ENCODE data around the gene CMIP.
"Not testable (repeated sequence)": the region's sequence is repeated elsewhere in the genome, so short reads cannot be mapped to it uniquely, and the experiment has no call there.

CMIP gene

GRCh38 chr16:81422153-81422552 is 22.5 kb upstream of the CMIP start:
- not testable (repeated sequence) for DNase-seq

GRCh38 chr16:81424771-81425170 is 19.8 kb upstream of the CMIP start:
- no peak for DNase-seq

GRCh38 chr16:81427219-81427618 is 17.4 kb upstream of the CMIP start:
- DNase-seq: no peak

GRCh38 chr16:81429045-81429521 is 15.5 kb upstream of the CMIP start:
- no peak for DNase-seq

GRCh38 chr16:81431554-81432353 is 12.9 kb upstream of the CMIP start:
- no peak for DNase-seq

GRCh38 chr16:81432937-81433557 is 11.6 kb upstream of the CMIP start:
- no peak for DNase-seq

- DNase-seq: no peak
Observed at GRCh38 chr16:81435103-81435502, 9.5 kb upstream of the CMIP start.

GRCh38 chr16:81435567-81435966 is 9.0 kb upstream of the CMIP start:
- DNase-seq: no peak

- DNase-seq: no peak
Observed at GRCh38 chr16:81436386-81436785, 8.2 kb upstream of the CMIP start.

- no peak for DNase-seq
Observed at GRCh38 chr16:81437865-81438264, 6.7 kb upstream of the CMIP start.

GRCh38 chr16:81440888-81441761 is 3.5 kb upstream of the CMIP start:
- DNase-seq: no peak

GRCh38 chr16:81442220-81442915 is 2.2 kb upstream of the CMIP start:
- DNase-seq: no peak

GRCh38 chr16:81442916-81443687 is 1.5 kb upstream of the CMIP start:
- DNase-seq: no peak

- peak; percentile 67 for DNase-seq
Observed at GRCh38 chr16:81443688-81444447, 740 bp upstream of the CMIP start.

- DNase-seq: peak; percentile 78
Observed at GRCh38 chr16:81445143-81445961, 744 bp downstream of the CMIP start.

GRCh38 chr16:81445966-81446906 is 1.6 kb downstream of the CMIP start:
- no peak for DNase-seq

GRCh38 chr16:81446907-81447268 is 2.3 kb downstream of the CMIP start:
- no peak for DNase-seq

GRCh38 chr16:81447383-81448101 is 2.9 kb downstream of the CMIP start:
- DNase-seq: no peak

Data from activated CD8-positive, alpha-beta memory T cell treated with anti-CD3 and anti-CD28 coated beads, Interleukin-2, amount 50 U/mL, for 48 hours (primary cell).